Neutrophil (primary cell): ENCODE results near the gene LRRC49.
"Not testable (repeated sequence)": the region's sequence is repeated elsewhere in the genome, so short reads cannot be mapped to it uniquely, and the experiment has no call there.

Source experiments
- H3K27ac ChIP-seq: fragments of 200-600 bp; sonication (generic); 2 replicates; pipeline ENCODE4 v1.5.1; 2016; ENCODE audit warnings: mild to moderate bottlenecking, moderate library complexity
- H3K27me3 ChIP-seq: fragments of 200-600 bp; sonication (generic); 2 replicates; pipeline ENCODE4 v1.6.0; 2016; ENCODE audit warnings: mild to moderate bottlenecking
- H3K36me3 ChIP-seq: fragments of 200-600 bp; sonication (generic); 2 replicates; pipeline ENCODE4 v1.5.1; 2017
- H3K4me1 ChIP-seq, 2 experiments: fragments of 200-600 bp in 1 of 2; sonication (generic) in 1 of 2; 1 replicate in 1 of 2; 2 replicates in 1 of 2; pipeline versions ENCODE4 v1.5.1 to v1.6.1; 2013 to 2016; ENCODE audit warnings: low read depth in 1 of 2, low read length in 1 of 2, mild to moderate bottlenecking in 1 of 2, moderate library complexity in 1 of 2; ENCODE audit not compliant: control insufficient read depth in 1 of 2, insufficient read depth in 1 of 2
- H3K4me3 ChIP-seq, 2 experiments: fragments of 200-600 bp in 1 of 2; sonication (generic) in 1 of 2; 1 replicate in 1 of 2; 2 replicates in 1 of 2; pipeline ENCODE4 v1.5.1; 2013 to 2016; ENCODE audit warnings: low read depth in 1 of 2, low read length in 1 of 2, mild to moderate bottlenecking in 1 of 2, moderate library complexity in 1 of 2
- H3K9me3 ChIP-seq: fragments of 200-600 bp; sonication (generic); 2 replicates; pipeline ENCODE4 v1.5.1; 2016
- TF ChIP-seq, protein P1 (sequence below): fragments of 200-600 bp; sonication (generic); IDR thresholded peaks from 2 replicates; pipeline ENCODE4 v1.5.1; 2016; ENCODE audit warnings: antibody characterized with exemption

LRRC49 gene

DNA sequence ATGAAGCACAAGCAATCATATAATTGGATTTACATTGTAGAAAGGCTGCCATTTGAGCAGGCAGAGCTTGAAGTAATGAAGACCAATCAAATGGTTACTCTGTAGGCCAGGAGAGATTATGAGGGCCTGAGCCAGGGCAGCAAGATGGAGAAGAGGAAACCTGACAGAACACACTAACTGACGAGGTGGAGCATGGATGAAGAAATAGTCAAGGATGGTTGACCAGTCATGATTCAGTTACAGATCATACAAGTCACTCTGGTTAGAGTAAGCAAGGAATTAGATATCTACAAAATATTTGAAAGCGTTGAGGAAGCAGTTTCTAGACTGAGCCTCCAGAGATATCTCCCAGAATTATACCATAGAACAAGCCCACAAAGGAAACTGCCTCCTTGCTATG, 120.8 kb downstream of the LRRC49 start:
- no peaks in the 10 kb centered on the region for H3K27me3 ChIP-seq
- H3K4me3 ChIP-seq, result no peak overlapping the region
- no peaks in the 10 kb centered on the region for H3K36me3 ChIP-seq
- no peaks in the 10 kb centered on the region for H3K4me1 ChIP-seq
- TF ChIP-seq, protein P1, sequence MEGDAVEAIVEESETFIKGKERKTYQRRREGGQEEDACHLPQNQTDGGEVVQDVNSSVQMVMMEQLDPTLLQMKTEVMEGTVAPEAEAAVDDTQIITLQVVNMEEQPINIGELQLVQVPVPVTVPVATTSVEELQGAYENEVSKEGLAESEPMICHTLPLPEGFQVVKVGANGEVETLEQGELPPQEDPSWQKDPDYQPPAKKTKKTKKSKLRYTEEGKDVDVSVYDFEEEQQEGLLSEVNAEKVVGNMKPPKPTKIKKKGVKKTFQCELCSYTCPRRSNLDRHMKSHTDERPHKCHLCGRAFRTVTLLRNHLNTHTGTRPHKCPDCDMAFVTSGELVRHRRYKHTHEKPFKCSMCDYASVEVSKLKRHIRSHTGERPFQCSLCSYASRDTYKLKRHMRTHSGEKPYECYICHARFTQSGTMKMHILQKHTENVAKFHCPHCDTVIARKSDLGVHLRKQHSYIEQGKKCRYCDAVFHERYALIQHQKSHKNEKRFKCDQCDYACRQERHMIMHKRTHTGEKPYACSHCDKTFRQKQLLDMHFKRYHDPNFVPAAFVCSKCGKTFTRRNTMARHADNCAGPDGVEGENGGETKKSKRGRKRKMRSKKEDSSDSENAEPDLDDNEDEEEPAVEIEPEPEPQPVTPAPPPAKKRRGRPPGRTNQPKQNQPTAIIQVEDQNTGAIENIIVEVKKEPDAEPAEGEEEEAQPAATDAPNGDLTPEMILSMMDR, result no peak
- no peaks in the 10 kb centered on the region for H3K9me3 ChIP-seq
- no peak overlapping the region for H3K27ac ChIP-seq

DNA sequence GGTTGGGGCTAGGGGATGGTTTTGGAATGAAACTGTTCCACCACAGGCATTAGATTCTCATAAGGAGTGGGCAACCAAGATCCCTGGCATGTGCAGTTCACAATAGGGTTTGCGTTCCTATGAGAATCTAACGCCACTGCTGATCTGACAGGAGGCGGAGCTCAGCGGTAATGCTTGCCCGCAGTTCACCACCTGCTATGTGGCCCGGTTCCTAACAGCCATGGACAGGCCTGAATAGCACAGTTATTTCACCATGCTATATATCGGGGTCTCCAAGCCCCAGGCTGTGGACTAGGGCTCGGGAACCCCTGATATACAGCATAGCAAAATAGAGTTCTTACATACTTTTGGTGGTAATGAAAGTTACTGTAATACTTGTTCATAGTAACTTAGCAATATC, 122.7 kb downstream of the LRRC49 start:
- Histone ChIP-seq H3K4me1 (no peaks in the 10 kb centered on the region), H3K27ac (no peak overlapping the region), H3K27me3 (no peaks in the 10 kb centered on the region), H3K36me3 (no peaks in the 10 kb centered on the region), H3K4me3 (no peak overlapping the region), H3K9me3 (no peaks in the 10 kb centered on the region)
- TF ChIP-seq, protein P1, result no peak

DNA sequence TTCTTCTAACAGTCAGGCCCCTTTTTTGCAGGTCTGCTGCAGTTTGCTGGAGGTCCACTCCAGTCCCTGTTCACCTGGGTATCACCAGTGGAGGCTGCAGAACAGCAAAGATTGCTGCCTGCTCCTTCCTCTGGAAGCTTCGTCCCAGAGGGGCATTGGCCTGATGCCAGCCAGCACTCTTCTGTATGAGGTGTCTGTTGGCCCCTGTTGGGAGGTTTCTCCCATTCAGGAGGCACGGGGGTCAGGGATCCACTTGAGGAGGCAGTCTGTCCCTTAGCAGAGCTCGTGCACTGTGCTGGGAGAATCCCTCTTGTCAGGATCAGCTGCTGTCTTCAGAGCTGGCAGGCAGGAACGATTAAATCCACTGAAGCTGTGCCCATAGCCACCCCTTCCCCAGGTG, 138.6 kb downstream of the LRRC49 start:
- not testable (repeated sequence) for H3K4me1 ChIP-seq, H3K36me3 ChIP-seq, H3K4me3 ChIP-seq, H3K9me3 ChIP-seq, H3K27ac ChIP-seq, H3K27me3 ChIP-seq

DNA sequence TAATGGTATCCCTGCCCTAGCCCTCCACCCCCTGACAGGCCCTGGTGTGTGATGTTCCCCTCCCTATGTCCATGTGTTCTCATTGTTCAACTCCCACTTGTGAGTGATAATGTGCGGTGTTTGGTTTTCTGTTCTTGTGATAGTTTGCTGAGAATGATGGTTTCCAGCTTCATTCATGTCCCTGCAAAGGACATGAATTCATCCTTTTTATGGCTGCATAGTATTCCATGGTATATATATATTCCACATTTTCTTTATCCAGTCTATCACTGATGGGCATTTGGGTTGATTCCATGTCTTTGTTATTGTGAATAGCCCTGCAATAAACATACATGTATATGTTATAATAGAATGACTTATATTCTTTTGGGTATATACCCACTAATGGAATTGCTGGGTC, 142.9 kb downstream of the LRRC49 start:
- not testable (repeated sequence) for H3K27ac ChIP-seq, H3K27me3 ChIP-seq, H3K4me3 ChIP-seq, H3K9me3 ChIP-seq, H3K36me3 ChIP-seq, H3K4me1 ChIP-seq

DNA sequence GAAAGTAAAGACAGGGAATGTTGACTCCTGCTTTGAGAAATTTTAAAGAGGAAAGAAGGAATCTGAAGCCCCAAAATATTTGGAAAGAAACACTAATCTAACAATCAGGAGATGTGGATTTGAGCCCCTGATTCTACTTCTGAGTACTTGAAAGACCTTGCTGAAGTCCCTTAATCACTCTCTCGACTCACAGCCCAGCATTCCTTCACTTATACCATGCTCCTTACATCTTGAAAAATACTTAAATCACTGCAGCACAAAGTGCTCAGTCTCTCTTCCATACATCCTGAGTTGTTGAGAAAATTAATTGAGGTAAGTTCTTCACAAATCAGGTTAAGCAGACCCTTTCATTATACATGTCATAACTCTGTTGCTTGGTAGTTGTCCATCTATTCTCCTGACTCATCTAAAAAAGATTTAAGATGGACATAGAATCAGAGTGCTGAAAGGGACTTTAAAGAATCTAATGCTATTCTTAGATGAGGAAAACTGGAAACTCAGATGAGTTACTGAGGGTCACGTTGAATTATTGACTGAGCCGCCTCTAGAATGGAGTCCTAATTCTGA, 149.8 kb downstream of the LRRC49 start:
- Histone ChIP-seq H3K36me3 (no peaks in the 10 kb centered on the region), H3K27me3 (no peaks in the 10 kb centered on the region), H3K9me3 (no peaks in the 10 kb centered on the region), H3K27ac (no peak overlapping the region), H3K4me3 (no peak overlapping the region), H3K4me1 (no peaks in the 10 kb centered on the region)
- TF ChIP-seq, protein P1, result no peak

DNA sequence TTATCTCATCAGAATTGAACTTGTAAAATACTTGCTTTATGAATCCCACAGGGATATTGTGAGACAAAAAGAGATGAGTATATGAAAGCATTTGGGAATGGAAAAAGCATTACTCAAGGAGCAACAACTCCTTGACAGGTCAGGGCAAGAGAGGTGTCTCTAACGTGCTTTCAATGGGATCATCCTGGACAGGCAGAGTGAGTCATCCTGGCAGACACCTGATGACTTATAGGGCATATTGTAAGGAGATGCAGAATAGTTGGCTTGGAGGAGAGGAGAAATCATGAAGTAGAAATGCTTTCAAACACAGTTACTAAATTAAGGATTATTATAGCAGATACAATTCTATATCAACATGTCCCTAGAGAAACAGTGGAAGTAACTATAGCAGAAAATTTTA, 150.7 kb downstream of the LRRC49 start:
- no peaks in the 10 kb centered on the region for H3K36me3 ChIP-seq
- no peak overlapping the region for H3K4me3 ChIP-seq
- no peaks in the 10 kb centered on the region for H3K9me3 ChIP-seq
- no peak overlapping the region for H3K27ac ChIP-seq
- no peaks in the 10 kb centered on the region for H3K4me1 ChIP-seq
- TF ChIP-seq, protein P1, result no peak
- no peaks in the 10 kb centered on the region for H3K27me3 ChIP-seq

DNA sequence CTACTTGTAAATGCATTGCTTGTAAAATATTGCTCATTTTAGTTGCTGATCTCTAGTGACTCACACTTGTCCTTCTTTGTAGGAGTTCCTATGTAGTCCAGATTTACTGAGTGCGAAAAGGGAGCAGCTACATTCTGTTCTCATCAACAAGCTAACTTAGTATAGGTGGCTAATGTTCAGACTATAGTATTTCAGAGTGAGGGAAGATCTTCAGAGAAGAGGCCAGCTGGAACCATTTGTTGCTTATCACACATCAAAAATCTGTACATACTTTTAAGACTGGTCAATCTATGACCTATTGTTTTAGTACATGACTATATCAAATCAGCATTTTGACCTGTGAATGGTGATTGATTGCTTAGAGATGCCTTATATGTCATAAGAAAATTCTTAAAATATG, 151.4 kb downstream of the LRRC49 start:
- Histone ChIP-seq H3K36me3 (no peaks in the 10 kb centered on the region), H3K27ac (no peak overlapping the region), H3K4me1 (no peaks in the 10 kb centered on the region), H3K27me3 (no peaks in the 10 kb centered on the region), H3K9me3 (no peaks in the 10 kb centered on the region), H3K4me3 (no peak overlapping the region)
- TF ChIP-seq, protein P1, result no peak

DNA sequence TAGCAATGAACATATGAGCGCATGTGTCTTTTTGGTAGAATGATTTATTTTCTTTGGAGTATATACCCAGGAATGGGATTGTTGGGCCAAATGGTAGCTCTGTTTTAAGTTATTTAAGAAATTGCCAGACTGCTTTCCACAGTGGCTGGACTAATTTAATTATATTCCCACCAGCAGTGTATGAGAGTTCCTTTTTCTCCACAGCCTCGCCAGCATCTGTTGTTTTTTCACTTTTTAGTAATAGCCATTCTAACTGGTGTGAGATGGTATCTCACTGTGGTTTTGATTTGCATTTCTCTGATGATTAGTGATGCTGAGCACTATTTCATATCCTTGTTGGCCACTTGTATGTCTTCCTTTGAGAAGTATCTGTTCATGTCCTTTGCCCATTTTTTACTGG, 153.5 kb downstream of the LRRC49 start:
- not testable (repeated sequence) for H3K27me3 ChIP-seq, H3K4me1 ChIP-seq, H3K27ac ChIP-seq, H3K9me3 ChIP-seq, H3K4me3 ChIP-seq, H3K36me3 ChIP-seq
